GM19240 (cell line): Measurements from ENCODE around the gene SLC16A3.

Experiments
- DNase-seq: peaks from one replicate; pipeline ENCODE4 v3.0.0; 2011; ENCODE audit warnings: low spot score; ENCODE audit not compliant: insufficient read length

Gene SLC16A3

DNA sequence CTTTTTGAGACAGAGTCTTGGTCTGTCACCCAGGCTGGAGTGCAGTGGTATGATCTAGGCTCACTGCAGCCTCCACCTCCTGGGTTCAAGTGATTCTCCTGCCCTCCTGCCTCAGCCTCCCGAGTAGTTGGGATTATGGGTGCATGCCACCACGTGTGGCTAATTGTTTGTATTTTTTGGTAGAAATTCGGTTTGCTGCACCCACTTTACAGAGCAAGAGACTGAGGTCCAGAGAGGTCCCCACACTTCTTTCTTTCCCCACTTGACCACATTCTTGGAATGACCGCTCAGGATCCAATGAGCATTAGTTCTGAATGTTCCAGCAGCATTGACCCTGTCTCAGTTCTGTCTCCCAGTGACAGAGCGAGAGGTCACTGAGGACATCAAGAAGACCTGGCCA, 5.3 kb upstream of the SLC16A3 start:
- DNase-seq = no peak

DNA sequence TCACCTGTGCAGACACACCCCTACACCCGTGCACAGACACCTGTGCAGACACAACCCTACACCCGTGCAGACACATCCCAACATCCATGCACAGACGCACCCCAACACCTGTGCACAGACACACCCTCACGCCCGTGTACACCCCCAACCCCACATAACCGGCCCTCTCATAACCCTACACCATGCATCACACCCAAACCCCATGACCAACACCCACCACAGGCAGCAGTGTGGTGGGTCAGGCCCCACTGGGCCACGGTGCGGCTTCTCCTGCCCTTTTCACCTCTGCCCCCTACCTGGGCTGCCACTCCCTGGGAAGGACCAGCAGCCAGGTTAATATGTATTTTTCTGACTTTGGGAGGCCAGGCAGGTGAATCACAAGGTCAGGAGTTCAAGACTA, 4.2 kb upstream of the SLC16A3 start:
- DNase-seq = no peak

DNA sequence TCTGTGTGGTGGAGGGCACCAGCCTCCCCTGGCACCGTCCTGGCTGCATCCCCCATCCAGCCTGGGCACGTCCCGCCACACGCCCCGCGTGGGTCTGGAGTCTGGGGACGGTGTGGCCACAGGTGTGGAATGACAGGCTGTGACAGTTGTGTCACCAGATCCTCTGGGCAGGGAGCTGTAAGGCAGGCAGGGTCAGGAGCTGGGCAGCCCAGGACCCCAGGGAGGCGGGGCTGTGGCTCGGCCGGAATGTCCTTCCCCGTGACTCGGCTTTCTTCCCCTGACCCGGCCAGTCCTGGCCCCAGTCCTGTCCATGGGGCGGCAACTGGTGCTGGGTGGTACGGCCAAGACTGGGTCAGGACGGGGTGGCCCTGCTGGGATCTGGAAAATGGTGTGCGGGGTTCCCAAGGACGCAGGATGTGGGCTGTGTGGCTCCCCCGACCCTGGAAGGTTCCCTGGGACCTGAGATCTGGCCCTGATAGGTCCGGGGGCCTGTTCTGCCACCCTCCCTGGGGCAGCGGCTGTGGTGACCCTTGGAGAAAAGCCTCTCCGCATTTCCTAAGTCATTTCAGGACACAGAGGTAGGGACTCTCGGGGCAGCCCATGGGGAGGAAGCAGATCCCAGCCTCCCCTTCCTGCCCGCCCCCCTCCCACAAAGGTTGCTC, 3.3 kb upstream of the SLC16A3 start:
- DNase-seq = no peak

GRCh38 chr17:82226146-82226808, 2.6 kb upstream of the SLC16A3 start:
- DNase-seq = no peak

GRCh38 chr17:82226809-82227628, 1.8 kb upstream of the SLC16A3 start:
- no peak for DNase-seq

DNA sequence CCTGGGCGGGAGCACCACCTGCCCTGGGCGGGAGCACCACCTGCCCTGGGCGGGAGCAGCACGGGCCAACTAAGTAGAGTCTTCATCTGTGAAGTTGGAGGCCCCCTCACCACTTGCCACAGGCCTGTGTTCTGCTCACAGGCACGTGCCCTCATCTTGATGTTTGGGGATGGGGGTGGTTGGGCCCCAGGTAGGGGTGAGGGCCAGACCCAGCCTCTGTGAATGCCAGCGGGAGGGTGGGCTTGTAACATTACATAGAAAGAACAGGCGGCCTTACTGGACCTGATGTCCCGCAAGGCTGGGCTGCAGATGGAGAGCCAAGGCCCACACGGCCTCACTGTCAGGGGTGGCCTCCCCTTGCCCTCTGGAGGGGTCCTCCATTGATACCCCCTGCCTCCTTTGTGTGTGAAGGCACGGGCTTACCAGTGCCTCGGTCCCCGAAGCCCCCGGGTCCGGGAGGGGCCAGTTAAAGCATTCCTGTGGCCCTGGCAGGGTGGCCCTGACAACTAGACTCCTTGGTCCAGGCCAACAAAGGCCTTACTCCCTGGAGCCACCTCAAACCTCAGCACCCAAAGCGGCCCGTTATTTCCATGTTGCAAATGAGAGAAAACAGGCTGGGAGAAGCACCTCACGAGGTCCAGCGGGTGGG, 1.1 kb upstream of the SLC16A3 start:
- DNase-seq = no peak

GRCh38 chr17:82228278-82228841, 482 bp upstream of the SLC16A3 start:
- DNase-seq = no peak

DNA sequence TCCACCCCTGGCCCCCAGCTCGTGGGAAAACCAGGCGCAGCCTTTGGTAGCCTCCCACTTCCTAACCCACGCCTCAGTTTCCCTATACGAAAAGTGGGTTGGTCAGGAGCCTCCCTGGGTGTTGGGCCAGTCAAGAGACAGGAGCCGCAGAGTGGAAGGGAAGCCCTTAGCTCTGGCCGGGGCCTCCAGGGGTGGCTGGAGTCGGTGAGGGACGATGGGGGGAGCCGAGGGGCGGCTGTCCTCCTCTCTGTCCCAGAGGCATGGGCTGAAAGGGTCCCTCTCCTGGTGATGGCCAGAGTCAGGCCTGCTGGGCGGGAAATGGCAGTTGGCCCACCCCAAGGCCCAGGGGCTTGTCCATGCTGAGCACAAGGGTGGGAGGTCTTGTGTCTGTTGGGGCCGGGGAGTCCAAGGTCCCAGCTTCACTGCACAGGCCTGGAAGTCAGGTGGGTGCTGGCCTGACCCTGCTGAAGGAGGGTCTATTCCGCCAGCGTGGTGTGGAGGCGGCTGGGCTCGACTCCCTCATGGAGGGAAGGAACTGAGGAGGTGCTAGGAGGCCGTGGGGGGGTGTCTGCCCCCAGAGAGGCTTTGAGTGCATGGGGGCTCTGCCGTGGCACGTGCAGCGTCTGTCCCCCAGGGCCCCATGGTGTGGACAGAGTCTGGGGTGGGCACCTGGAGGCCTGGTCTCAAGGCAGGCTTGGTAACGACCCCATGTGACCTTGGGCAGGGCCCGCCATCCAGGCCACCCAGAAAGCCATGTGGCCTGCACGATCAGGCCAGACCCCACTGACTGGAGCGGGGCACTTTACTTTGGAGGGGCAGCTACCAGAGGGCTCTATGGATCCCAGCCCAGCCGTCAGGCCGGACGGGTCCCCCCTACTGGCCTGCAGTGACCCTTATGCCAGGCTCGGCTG, 1.1 kb downstream of the SLC16A3 start:
- no peak for DNase-seq

- DNase-seq = peak; percentile 82
These were observed 1.9 kb downstream of the SLC16A3 start for GRCh38 chr17:82230609-82231311.

GRCh38 chr17:82231312-82231561, 2.4 kb downstream of the SLC16A3 start:
- DNase-seq = no peak

GRCh38 chr17:82231562-82232321, 2.9 kb downstream of the SLC16A3 start:
- no peak for DNase-seq

DNA sequence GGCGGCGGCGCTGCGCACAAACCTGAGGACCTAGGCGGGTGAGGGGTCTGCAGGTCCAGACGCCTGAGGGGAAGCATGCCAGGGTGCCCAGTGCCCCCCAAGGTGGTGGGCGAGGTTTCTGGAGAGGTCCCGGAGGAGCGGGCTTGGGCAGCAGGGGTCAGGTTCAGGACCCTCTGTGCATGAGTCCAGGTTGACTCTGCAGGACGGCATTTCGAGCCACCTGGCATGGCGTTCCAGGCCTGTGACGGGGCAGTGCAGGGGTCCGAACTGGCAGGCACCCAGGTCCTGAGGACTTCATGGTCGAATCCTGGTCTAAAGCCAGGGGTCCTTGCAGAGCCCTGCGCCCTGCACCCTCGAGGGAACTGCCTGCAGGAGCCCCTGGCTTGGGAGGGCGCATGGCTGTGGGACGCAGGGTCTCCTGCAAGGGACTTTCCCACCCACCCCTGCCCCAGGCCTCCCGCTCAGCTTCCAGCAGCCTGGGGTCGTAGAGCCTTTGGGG, 3.5 kb downstream of the SLC16A3 start:
- no peak for DNase-seq

DNA sequence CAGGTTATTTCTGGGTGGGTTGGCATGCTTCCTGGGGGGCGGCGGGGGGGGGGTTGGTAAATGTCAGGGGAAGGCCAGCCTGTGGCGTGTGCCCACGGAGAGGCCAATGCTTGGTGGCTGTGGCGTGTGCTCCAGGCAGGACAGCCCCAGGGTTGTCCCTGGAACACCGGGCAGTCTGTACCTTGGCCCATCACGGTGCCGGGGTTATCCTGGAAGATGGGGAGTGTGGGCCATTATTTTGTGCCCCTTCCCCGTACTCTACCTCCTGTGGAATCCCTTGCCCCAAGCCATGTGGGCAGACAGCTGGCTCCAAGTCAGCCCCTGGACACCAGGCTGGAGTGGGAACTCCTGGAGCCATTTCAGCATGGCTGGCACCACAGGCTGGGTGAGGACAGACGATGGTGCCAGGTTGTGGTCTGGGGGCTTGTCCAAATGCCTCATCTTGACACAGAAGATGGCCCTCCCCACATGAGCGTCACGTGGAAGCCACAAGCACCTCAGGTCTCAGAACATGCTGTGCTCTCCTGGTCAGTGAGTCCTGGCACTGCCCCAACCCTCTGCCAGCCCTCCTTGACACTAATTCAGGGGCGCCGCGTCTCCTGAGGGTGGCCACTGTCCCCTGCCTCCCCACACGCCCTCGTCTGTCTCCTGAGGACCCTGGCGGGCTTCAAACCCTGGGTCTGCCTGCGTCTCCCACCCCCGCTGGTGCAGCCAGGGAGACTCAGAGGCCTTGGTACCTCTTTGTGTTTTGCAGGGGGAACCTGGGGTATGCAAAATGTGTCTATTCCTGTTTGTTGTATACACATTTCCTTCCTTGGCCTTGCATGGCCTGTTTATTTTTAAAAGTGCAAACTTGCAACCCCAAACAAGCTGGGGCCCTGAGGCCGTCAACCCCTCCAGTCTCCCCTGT, 4.3 kb downstream of the SLC16A3 start:
- no peak for DNase-seq

DNA sequence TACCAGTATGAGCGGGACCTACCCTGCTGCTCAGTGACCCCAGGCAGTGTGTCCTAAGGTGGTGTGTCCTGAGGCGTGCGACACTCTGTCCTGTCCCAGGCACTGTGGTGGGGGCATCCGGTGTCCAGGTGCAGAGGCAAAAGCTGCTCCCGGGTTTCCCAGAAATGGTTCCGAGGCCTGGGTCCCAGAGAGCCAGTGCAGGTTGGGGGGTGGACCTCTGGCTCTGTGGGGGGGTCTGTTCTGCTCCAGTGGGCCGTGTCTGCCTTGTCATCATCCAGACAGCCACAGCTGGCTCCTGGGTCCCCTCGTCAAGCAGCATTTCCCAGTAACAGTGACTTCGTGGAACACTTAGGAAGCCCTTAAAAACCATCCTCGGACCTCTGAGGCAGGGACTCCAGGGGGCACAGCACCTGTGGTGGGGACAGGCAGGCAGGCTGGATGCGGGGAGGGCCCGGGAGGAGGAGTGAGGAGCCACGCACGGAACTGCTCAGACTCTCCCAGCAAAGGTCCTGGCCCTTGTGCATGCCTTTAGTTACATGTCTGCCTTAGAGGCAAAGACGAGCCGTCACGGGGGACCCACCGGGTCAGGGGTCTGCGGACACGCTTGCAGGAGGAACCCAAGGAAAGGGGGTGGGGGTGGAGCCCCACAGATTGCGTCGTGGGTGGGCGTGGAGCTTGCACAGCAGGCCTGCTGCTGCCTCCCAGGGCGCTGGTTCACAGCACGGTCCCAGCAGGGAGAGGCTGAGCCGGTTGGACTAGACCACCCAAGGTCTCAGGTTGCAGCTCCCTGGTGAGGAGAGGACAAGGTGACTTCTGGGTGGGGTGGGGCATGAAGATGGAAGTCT, 5.6 kb downstream of the SLC16A3 start:
- DNase-seq = no peak

DNA sequence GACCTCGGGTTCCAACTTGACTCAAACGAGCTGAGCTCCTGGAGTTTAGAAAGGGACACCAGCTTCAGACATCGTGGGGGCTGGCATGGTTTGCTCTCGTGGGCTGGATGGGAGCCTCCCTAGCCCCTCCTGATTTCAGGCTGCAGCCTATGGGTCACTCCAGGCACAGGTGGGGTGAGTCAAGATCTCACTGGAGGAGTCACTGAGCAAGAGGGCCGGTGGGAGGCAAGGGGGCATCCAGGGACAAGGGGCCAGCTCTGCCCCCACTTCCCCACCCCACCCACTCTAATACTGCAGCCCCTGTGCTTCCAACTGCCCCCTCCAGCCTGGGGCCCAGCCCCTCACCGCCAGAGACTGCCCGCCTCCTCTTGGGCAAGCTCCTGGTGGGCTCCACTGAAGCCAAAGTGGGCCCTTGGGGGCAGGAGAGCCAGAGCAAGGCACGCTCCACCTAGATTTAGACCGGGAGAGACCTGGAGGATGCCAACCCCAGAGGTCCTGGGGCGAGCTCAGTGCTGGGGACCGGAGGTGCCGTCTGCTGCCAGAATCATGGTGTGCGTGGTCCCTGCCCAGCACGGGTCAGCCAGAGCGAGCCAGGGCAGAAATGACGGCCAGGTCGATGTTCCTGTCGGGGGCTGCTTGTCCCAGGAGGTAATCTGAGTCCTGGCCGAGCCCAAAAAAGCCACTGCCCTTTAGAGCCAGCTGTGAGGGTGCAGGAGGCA, 6.4 kb downstream of the SLC16A3 start:
- no peak for DNase-seq

DNA sequence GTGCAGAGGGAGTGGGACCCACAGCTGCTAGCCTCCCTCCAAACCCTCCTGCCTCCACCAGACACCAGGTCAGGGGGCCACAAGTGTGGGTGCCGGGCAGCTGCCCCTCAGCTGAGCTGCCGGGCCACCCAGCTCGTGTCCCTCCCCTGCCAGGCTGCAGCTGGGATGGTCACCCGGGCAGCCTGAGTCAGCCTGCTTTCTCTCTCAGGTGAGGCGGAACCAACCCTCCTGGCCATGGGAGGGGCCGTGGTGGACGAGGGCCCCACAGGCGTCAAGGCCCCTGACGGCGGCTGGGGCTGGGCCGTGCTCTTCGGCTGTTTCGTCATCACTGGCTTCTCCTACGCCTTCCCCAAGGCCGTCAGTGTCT, 6.9 kb downstream of the SLC16A3 start:
- no peak for DNase-seq
